Mucosa of descending colon (tissue), 3 donors: ENCODE results near the gene GJD3. TPM values are rescaled to one million over a fixed set of nuclear protein-coding genes. Genes with fewer than 3 reads are reported as not detected.
"Not testable (repeated sequence)": the region's sequence is repeated elsewhere in the genome, so short reads cannot be mapped to it uniquely, and the experiment has no call there.

Source experiments
- ATAC-seq: fragments of 200-7000 bp; cut with Tn5 transposase; one replicate; pipeline ENCODE4 v1.9.1; 2020; ENCODE audit warnings: mild to moderate bottlenecking, moderate library complexity
- DNase-seq, 3 donors: peaks; one replicate each; pipeline ENCODE4 v3.0.0-alpha.2; 2020
- H3K36me3 ChIP-seq: fragments of 200-600 bp; one replicate; pipeline ENCODE4 v1.8.0; 2021; ENCODE audit warnings: low read depth, mild to moderate bottlenecking
- H3K4me1 ChIP-seq: fragments of 200-600 bp; one replicate; pipeline ENCODE4 v1.8.0; 2021; ENCODE audit warnings: low read depth, mild to moderate bottlenecking
- H3K4me3 ChIP-seq: fragments of 200-600 bp; one replicate; pipeline ENCODE4 v1.8.0; 2021; ENCODE audit warnings: mild to moderate bottlenecking
- H3K9me3 ChIP-seq: fragments of 200-600 bp; one replicate; pipeline ENCODE4 v1.8.0; 2021; ENCODE audit warnings: mild to moderate bottlenecking
- intact Hi-C, 2 donors: fragments of 100-400 bp; cut with DNase I in 1 of 2; cut with micrococcal nuclease in 1 of 2; formaldehyde crosslinking; loops; one replicate each; pipeline versions ENCODE4 v1.11.0 to v1.11.1; 2022; cut with DNase I, micrococcal nuclease
- total RNA-seq, 3 donors: library from RNA; stranded (reverse); fragmentation: NEBNext Ultra II Directional in 2 of 3; extraction: Animal tissue kit (Norgen Biotek cat#: 25700) in 2 of 3; gene quantifications; one replicate each; pipeline versions ENCODE4 v1.2.1 to v1.2.4, GENCODE V29; 2021 to 2023
- TF ChIP-seq, protein P1 (sequence below): fragments of 200-600 bp; IDR thresholded peaks from one replicate; pipeline ENCODE4 v1.8.0; 2022; ENCODE audit warnings: antibody characterized with exemption, mild to moderate bottlenecking
- donor health status: DM: no; HTN: no; CAD: no; lungs with moderate emphysema.
- donor health status: DM: no; HTN: no; CAD: no.
- donor health status: DM: no; HTN: yes; CAD: no.

The GJD3 gene
- total RNA-seq, 3 donors from 2014 or later = 0.81 to 1.4 (median 1.2) TPM

DNA sequence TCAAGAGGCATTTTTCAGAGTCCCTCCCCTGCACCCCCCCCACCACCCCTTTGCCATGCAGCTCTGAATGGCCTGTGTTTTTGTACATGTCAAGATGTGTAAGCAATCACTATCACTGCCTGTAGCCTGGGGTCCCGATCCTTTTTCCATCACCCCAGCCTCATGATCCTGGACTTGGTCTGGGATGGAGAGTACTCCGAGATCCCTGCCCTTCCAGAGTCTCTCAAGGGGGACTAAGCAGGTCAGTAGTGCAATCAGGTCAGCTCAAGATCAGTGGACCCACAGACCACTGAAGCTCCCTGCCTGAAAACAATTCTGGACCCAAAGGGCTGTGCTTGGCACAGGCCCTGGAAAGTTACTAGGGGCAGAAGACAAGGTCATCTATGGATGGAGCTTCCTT is 7.5 kb upstream of the GJD3 start:
- TF ChIP-seq, protein P1, sequence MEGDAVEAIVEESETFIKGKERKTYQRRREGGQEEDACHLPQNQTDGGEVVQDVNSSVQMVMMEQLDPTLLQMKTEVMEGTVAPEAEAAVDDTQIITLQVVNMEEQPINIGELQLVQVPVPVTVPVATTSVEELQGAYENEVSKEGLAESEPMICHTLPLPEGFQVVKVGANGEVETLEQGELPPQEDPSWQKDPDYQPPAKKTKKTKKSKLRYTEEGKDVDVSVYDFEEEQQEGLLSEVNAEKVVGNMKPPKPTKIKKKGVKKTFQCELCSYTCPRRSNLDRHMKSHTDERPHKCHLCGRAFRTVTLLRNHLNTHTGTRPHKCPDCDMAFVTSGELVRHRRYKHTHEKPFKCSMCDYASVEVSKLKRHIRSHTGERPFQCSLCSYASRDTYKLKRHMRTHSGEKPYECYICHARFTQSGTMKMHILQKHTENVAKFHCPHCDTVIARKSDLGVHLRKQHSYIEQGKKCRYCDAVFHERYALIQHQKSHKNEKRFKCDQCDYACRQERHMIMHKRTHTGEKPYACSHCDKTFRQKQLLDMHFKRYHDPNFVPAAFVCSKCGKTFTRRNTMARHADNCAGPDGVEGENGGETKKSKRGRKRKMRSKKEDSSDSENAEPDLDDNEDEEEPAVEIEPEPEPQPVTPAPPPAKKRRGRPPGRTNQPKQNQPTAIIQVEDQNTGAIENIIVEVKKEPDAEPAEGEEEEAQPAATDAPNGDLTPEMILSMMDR = no peak
- Histone ChIP-seq H3K36me3 (no peaks in the 10 kb centered on the region), H3K9me3 (no peaks in the 10 kb centered on the region), H3K4me1 (peaks cover 8% of the 10 kb centered on the region), H3K4me3 (no peak overlapping the region)
- intact Hi-C loops = no loop called here
- DNase-seq = no peak
- ATAC-seq = no peak

DNA sequence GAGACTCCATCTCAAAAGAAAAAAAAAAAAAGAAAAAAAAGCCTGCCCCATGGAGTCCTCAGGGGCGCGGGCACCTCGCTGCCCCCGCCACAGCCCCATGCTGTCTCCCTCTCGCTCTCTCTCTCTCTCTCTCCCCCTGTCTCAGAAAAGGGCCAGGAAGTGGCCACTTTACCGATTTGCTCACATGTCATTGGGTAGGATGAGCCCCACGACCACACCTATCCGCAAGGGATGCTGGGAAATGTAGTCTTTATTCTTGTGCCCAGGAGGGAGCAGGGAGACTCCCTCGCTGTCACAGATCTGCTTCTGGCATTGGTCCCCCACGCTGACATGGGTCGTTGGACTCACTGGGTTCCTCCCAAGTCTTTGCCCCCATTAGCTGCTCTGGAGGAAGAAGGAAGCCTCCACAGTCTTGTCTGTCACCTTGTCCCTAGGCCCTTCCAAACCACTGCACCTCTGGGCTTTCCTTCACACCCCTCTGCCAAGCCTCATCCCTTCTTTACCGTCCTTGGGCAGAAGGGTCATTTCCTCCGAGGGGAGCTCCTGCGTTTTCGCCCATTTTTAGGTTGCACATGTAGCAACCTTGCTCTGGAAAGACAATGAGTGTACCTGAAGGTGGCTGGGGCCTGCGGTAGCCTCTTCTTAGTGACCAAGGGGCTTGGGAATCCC is 6.9 kb upstream of the GJD3 start:
- ATAC-seq = peak; percentile 37
- Histone ChIP-seq H3K4me3 (no peak overlapping the region), H3K36me3 (no peaks in the 10 kb centered on the region), H3K9me3 (no peaks in the 10 kb centered on the region), H3K4me1 (peaks cover 8% of the 10 kb centered on the region)
- intact Hi-C loops = no loop called here
- TF ChIP-seq, protein P1 = no peak
- no peak for DNase-seq

DNA sequence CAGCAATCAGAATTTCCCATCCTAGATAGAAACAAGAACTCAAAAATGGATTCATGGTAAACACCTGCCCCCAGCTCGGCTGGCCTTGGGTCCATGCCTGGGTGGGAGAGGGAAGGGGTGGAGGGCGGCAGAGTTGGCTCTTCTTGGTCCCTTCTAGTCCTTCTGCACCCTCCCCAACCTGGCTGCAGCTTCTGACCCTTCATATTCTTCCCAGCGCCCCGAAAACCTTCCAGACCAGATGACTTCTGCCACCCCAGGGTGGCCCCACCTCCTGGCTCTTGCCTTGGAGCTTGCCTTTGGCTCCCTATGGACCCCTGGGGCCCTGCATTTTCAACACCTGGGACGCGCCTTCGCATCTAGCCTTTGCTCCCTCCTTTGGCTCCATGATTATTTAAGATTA is 5.4 kb upstream of the GJD3 start:
- no peaks in the 10 kb centered on the region for H3K9me3 ChIP-seq
- intact Hi-C loops = no loop called here
- no peak overlapping the region for H3K4me3 ChIP-seq
- TF ChIP-seq, protein P1 = no peak
- no peak for DNase-seq
- H3K4me1 ChIP-seq = peaks cover 8% of the 10 kb centered on the region
- H3K36me3 ChIP-seq = no peaks in the 10 kb centered on the region
- no peak for ATAC-seq

DNA sequence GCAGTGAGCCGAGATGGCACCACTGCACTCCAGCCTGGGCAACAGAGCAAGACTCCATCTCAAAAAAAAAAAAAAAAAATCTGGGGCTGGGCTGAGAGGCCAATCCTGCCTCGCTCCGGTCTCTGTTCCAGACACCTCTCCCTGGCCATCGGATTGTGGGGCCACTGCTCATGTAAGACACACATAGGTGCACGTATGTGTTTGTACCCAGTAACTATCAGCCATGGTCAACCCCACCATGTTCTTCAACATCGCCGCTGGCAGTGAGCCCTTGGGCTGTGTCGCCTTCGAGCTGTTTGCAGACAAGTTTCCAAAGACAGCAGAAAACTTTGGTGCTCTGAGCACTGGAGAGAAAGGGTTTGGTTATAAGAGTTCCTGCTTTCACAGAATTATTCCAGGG is 3.2 kb upstream of the GJD3 start:
- H3K36me3 ChIP-seq, ATAC-seq, H3K9me3 ChIP-seq, DNase-seq, intact Hi-C loops, H3K4me3 ChIP-seq, H3K4me1 ChIP-seq: not testable (repeated sequence)

DNA sequence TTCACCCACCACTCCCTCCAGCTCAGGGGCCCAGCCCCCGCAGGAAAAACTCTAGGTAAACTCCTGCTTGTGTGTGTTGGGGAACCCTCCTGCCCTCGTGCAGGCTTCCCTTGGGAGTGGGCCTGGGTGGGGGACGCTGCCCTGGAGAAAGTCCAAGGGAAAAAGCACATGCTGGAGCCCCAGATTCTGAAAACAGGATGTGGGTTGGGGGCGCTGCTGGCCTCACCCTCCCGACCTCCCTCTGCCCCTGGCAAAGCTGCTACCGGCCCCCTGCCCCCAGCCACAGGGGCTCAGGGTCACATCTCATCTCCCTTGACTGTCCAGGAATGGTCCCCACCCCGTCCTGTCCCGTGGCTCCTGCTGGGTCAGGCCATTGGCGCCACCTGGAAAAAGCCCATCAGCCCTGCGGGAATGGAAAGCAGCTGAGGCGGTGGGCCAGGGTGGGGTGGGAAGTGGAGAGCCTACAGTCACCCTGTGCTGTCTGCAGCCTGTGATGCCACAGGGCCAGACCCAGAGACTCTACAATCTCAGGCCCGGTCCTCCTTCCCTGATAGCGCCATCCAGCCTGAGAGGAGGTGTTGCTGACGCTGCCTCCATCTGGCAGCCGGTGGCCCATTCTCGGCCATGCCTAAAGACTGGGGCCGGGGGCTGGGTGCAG is 2.5 kb upstream of the GJD3 start:
- DNase-seq = no peak
- ATAC-seq = no peak
- H3K4me3 ChIP-seq = no peak overlapping the region
- intact Hi-C loops = no loop called here
- no peaks in the 10 kb centered on the region for H3K9me3 ChIP-seq
- TF ChIP-seq, protein P1 = no peak
- H3K36me3 ChIP-seq = no peaks in the 10 kb centered on the region
- peaks cover 6% of the 10 kb centered on the region for H3K4me1 ChIP-seq

DNA sequence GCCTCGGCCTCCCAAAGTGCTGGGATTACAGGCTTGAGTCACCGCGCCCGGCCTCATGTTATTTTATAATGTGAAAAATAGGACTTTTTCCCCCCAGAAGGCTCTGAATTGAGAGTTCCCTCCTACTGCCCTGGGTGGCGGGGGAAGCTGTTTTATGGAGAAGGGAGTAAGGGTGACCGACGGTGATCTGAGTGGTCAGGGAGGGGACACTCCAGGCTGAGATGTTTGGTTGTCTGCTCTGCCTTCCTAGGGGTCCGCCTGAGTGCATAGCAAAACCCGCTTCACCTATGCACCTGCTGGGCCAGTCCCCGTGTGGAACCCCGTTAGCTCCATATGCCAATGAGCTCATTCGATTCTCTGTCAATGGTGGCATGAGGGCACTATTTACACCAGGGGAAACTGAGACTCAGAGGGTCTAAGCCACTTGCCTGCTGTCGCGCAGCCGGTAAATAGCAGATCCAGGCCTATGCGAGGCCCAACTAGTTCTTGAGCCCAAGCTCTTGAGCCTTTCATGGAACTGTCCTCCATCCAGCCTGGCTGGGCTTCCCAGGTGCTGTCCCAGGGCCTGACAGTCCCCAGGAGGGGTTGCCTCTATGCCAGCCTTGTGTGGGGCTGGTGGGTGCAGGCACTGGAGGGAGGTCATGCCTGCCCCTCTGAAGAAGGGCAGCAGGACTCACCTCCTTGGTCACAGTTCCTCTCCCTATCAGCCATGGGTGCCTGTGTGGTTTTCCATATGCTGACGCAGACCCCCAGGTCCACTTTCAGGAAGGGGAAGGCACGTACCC is 1.7 kb upstream of the GJD3 start:
- TF ChIP-seq, protein P1 = no peak
- intact Hi-C loops = no loop called here
- DNase-seq = no peak
- no peak for ATAC-seq
- Histone ChIP-seq H3K4me1 (peaks cover 6% of the 10 kb centered on the region), H3K9me3 (no peaks in the 10 kb centered on the region), H3K36me3 (no peaks in the 10 kb centered on the region), H3K4me3 (no peak overlapping the region)
